ENCODE results near the gene SMPX. TPM values are rescaled to one million over a fixed set of nuclear protein-coding genes. Genes with fewer than 3 reads are reported as not detected.

Gene SMPX
- total RNA-seq = under 1 TPM; 0.28 to 0.89 TPM
- polyA plus RNA-seq (ENCODE audit: insufficient read length in 2 of 2) = under 1 TPM in 1 of 2 donors, not detected in 1; 0.50 TPM
- long read RNA-seq, donor 1 = 0 reads
- long read RNA-seq, donor 2 = 0 reads
- long read RNA-seq, donor 3 = 0 reads
- long read RNA-seq, donor 4, transcript SMPX-203 (5 exons, 891 nt) = major isoform, 14 of 14 reads
- long read RNA-seq, donor 4, partial matches to known transcripts = 0 of 14 reads
- long read RNA-seq, donor 4, other reads (novel, unspliced or antisense) = 0 of 14 reads

GRCh38 chrX:21757960-21758359, at the start of gene SMPX:
TSS of gene SMPX (minus strand) at chrX:21758116. CDS start at chrX:21754290, 3,826 bp downstream.
- Histone ChIP-seq H3K4me1 (ENCODE audit: control insufficient read depth, insufficient read depth, low read length) (no peaks in the 10 kb centered on the region), H3K36me3 (ENCODE audit: control insufficient read depth, insufficient read depth, low read length) (no peaks in the 10 kb centered on the region), H3K27me3 (ENCODE audit: control insufficient read depth, insufficient read depth, low read length) (no peaks in the 10 kb centered on the region), H3K9me3 (ENCODE audit: control insufficient read depth, insufficient read depth, low read length) (no peaks in the 10 kb centered on the region), H3K4me3 (ENCODE audit: low read depth, low read length) (no peak within 1 kb of the TSS), H3K27ac (ENCODE audit: low read depth, low read length) (no peak within 1 kb of the TSS)
- DNase-seq (ENCODE audit: low read depth in 4 of 6, low spot score in 6 of 6) = no peak
- WGBS (ENCODE audit: insufficient coverage) = 67% methylated on average over 10 of the region's 12 CpGs

- H3K4me1 ChIP-seq (ENCODE audit: control insufficient read depth, insufficient read depth, low read length) = no peaks in the 10 kb centered on the region
- no peak overlapping the region for H3K27ac ChIP-seq (ENCODE audit: low read depth, low read length)
- H3K4me3 ChIP-seq (ENCODE audit: low read depth, low read length) = no peak overlapping the region
- no peak for DNase-seq (ENCODE audit: low read depth in 4 of 6, low spot score in 6 of 6)
- H3K27me3 ChIP-seq (ENCODE audit: control insufficient read depth, insufficient read depth, low read length) = peaks cover 3% of the 10 kb centered on the region
- no peaks in the 10 kb centered on the region for H3K9me3 ChIP-seq (ENCODE audit: control insufficient read depth, insufficient read depth, low read length)
- no peaks in the 10 kb centered on the region for H3K36me3 ChIP-seq (ENCODE audit: control insufficient read depth, insufficient read depth, low read length)
Observed at GRCh38 chrX:21806691-21807090, 48.8 kb upstream of the SMPX start.

- no peaks in the 10 kb centered on the region for H3K4me1 ChIP-seq (ENCODE audit: control insufficient read depth, insufficient read depth, low read length)
- peaks cover 6% of the 10 kb centered on the region for H3K27me3 ChIP-seq (ENCODE audit: control insufficient read depth, insufficient read depth, low read length)
- DNase-seq (ENCODE audit: low read depth in 4 of 6, low spot score in 6 of 6) = no peak
- no peak overlapping the region for H3K4me3 ChIP-seq (ENCODE audit: low read depth, low read length)
- H3K27ac ChIP-seq (ENCODE audit: low read depth, low read length) = no peak overlapping the region
- no peaks in the 10 kb centered on the region for H3K9me3 ChIP-seq (ENCODE audit: control insufficient read depth, insufficient read depth, low read length)
- no peaks in the 10 kb centered on the region for H3K36me3 ChIP-seq (ENCODE audit: control insufficient read depth, insufficient read depth, low read length)
Observed at GRCh38 chrX:21802839-21803238, 44.9 kb upstream of the SMPX start.

DNA sequence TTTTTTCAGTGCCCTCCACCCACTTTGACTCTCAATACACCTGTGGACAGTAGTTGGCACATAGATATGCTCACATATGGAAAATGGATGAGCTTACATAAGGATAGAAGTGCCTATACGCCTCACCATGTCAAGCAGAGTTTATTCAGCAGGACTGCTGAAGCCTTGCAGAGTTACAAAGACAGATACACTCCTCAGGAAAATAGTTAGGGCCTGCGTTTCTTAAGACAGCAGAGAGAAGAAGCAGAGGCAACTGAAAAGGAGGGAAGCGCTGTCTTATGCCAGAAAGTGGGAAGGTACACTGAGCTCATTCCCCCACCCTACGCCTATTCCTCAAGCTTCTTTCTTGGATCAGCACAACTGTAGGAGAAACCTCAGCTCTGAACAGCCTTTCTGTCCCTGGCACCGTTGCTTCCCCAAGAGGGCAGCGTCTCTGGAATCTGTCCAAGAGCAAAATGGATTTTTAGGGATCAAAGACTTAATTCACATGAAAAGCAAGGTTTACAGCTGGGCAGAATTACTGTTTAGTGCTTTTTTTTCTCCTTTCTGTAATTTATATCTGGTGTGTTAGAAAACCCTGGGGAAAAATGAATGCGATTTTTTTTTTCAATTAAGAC, 44.2 kb upstream of the SMPX start:
- peaks cover 6% of the 10 kb centered on the region for H3K27me3 ChIP-seq (ENCODE audit: control insufficient read depth, insufficient read depth, low read length)
- H3K9me3 ChIP-seq (ENCODE audit: control insufficient read depth, insufficient read depth, low read length) = no peaks in the 10 kb centered on the region
- no peak overlapping the region for H3K4me3 ChIP-seq (ENCODE audit: low read depth, low read length)
- H3K27ac ChIP-seq (ENCODE audit: low read depth, low read length) = no peak overlapping the region
- no peaks in the 10 kb centered on the region for H3K36me3 ChIP-seq (ENCODE audit: control insufficient read depth, insufficient read depth, low read length)
- no peaks in the 10 kb centered on the region for H3K4me1 ChIP-seq (ENCODE audit: control insufficient read depth, insufficient read depth, low read length)
- peak in 3 of 6 donors; percentile 2 to 77 (median 28) for DNase-seq (ENCODE audit: low read depth in 4 of 6, low spot score in 6 of 6)
- whole genome bisulfite sequencing (ENCODE audit: insufficient coverage) = 37% methylated on average over 2 of the region's 7 CpGs

- Histone ChIP-seq H3K9me3 (ENCODE audit: control insufficient read depth, insufficient read depth, low read length) (no peaks in the 10 kb centered on the region), H3K27me3 (ENCODE audit: control insufficient read depth, insufficient read depth, low read length) (peaks cover 6% of the 10 kb centered on the region), H3K27ac (ENCODE audit: low read depth, low read length) (no peak overlapping the region), H3K4me1 (ENCODE audit: control insufficient read depth, insufficient read depth, low read length) (no peaks in the 10 kb centered on the region), H3K4me3 (ENCODE audit: low read depth, low read length) (no peak overlapping the region), H3K36me3 (ENCODE audit: control insufficient read depth, insufficient read depth, low read length) (no peaks in the 10 kb centered on the region)
- WGBS (ENCODE audit: insufficient coverage) = no CpG with 5 or more reads among the region's 1 CpG
- DNase-seq (ENCODE audit: low read depth in 4 of 6, low spot score in 6 of 6) = no peak
Observed at GRCh38 chrX:21800344-21800770, 42.4 kb upstream of the SMPX start.

DNA sequence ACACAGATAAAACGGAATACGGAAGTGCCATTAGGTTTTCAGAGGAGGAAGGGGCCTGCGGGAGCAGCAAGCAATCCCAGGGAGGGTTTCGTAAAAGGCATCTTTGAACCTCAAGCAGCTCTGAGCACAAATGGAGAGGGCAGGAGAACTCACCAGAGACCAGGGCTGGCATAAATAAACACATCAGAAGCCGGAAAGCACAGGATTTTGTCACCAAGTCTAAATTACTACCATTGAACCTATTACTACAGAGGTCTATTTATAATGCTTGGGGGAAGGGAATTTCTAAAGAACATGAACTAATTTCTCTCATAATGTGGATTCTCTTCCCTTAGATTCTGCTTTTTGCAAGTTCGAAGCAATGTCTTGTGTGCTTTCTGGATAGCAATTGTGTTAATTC, 41.9 kb upstream of the SMPX start:
- Histone ChIP-seq H3K9me3 (ENCODE audit: control insufficient read depth, insufficient read depth, low read length) (no peaks in the 10 kb centered on the region), H3K4me3 (ENCODE audit: low read depth, low read length) (no peak overlapping the region), H3K27me3 (ENCODE audit: control insufficient read depth, insufficient read depth, low read length) (peaks cover 6% of the 10 kb centered on the region), H3K27ac (ENCODE audit: low read depth, low read length) (no peak overlapping the region), H3K4me1 (ENCODE audit: control insufficient read depth, insufficient read depth, low read length) (no peaks in the 10 kb centered on the region), H3K36me3 (ENCODE audit: control insufficient read depth, insufficient read depth, low read length) (no peaks in the 10 kb centered on the region)
- no peak for DNase-seq (ENCODE audit: low read depth in 4 of 6, low spot score in 6 of 6)
- 84% methylated on average over 4 of the region's 6 CpGs for WGBS (ENCODE audit: insufficient coverage)

DNA sequence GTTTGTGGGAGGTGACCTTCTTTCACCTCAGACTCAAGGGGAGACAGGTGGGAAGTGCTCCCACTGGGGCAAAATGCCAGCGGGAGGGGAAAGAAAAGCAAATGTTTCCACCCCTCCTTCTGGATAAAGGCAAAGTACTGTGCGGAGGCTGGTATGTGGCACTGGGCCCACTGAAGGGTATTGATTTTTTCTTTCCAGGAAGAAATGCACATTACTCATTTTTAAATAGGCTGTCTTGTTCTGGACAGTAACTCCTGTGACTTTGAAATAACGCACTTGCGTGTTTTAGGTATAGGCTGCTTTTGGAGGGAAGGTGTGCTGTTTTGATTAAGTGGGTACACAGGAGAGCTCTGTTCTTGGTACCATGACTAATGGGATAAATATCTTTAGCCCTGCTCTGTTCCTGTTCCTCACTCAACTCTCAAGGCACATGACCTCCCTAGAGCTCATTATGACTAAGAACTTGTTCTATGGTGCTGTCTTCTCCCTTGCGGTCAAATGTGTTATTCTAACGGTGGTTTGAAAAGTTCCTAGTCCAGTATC, 40.8 kb upstream of the SMPX start:
- no CpG with 5 or more reads among the region's 6 CpGs for WGBS (ENCODE audit: insufficient coverage)
- no peak overlapping the region for H3K27ac ChIP-seq (ENCODE audit: low read depth, low read length)
- peaks cover 6% of the 10 kb centered on the region for H3K27me3 ChIP-seq (ENCODE audit: control insufficient read depth, insufficient read depth, low read length)
- H3K4me1 ChIP-seq (ENCODE audit: control insufficient read depth, insufficient read depth, low read length) = no peaks in the 10 kb centered on the region
- H3K4me3 ChIP-seq (ENCODE audit: low read depth, low read length) = no peak overlapping the region
- no peaks in the 10 kb centered on the region for H3K36me3 ChIP-seq (ENCODE audit: control insufficient read depth, insufficient read depth, low read length)
- DNase-seq (ENCODE audit: low read depth in 4 of 6, low spot score in 6 of 6) = peak in 1 of 6 donors; percentile 7
- no peaks in the 10 kb centered on the region for H3K9me3 ChIP-seq (ENCODE audit: control insufficient read depth, insufficient read depth, low read length)

DNA sequence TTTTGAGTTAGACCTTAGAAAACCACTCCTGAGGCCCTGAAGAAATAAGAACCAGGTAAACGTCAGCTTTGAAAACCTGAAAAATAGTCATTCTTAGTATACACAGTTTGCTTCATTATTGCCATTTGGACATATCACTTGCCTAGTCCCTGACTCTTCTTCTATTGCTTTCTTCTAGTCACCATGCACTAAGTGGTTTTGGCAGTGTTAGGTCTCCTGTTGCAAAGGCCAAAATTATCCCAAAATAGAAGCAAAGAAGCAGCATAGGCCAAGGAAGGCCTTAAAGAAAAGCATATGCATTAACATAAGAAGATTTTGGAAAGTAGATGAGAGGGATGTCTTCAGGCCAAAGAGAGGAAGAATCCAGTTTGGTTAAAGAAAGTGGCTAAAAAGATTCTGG, 24.1 kb upstream of the SMPX start:
- Histone ChIP-seq H3K9me3 (ENCODE audit: control insufficient read depth, insufficient read depth, low read length) (no peaks in the 10 kb centered on the region), H3K36me3 (ENCODE audit: control insufficient read depth, insufficient read depth, low read length) (no peaks in the 10 kb centered on the region), H3K4me1 (ENCODE audit: control insufficient read depth, insufficient read depth, low read length) (no peaks in the 10 kb centered on the region), H3K27me3 (ENCODE audit: control insufficient read depth, insufficient read depth, low read length) (no peaks in the 10 kb centered on the region), H3K27ac (ENCODE audit: low read depth, low read length) (no peak overlapping the region), H3K4me3 (ENCODE audit: low read depth, low read length) (no peak overlapping the region)
- DNase-seq (ENCODE audit: low read depth in 4 of 6, low spot score in 6 of 6) = no peak
- WGBS (ENCODE audit: insufficient coverage) = no CpG with 5 or more reads among the region's 1 CpG

- Histone ChIP-seq H3K9me3 (ENCODE audit: control insufficient read depth, insufficient read depth, low read length) (no peaks in the 10 kb centered on the region), H3K36me3 (ENCODE audit: control insufficient read depth, insufficient read depth, low read length) (no peaks in the 10 kb centered on the region), H3K4me3 (ENCODE audit: low read depth, low read length) (no peak overlapping the region), H3K4me1 (ENCODE audit: control insufficient read depth, insufficient read depth, low read length) (no peaks in the 10 kb centered on the region), H3K27ac (ENCODE audit: low read depth, low read length) (no peak overlapping the region), H3K27me3 (ENCODE audit: control insufficient read depth, insufficient read depth, low read length) (no peaks in the 10 kb centered on the region)
- no CpG with 5 or more reads among the region's 1 CpG for WGBS (ENCODE audit: insufficient coverage)
- no peak for DNase-seq (ENCODE audit: low read depth in 4 of 6, low spot score in 6 of 6)
Observed at GRCh38 chrX:21781525-21781924, 23.6 kb upstream of the SMPX start.

GRCh38 chrX:21779095-21779494, 21.2 kb upstream of the SMPX start:
- no peak for DNase-seq (ENCODE audit: low read depth in 4 of 6, low spot score in 6 of 6)
- H3K4me3 ChIP-seq (ENCODE audit: low read depth, low read length) = no peak overlapping the region
- H3K27ac ChIP-seq (ENCODE audit: low read depth, low read length) = no peak overlapping the region
- 33% methylated on average over 2 of the region's 3 CpGs for WGBS (ENCODE audit: insufficient coverage)
- H3K27me3 ChIP-seq (ENCODE audit: control insufficient read depth, insufficient read depth, low read length) = no peaks in the 10 kb centered on the region
- H3K9me3 ChIP-seq (ENCODE audit: control insufficient read depth, insufficient read depth, low read length) = no peaks in the 10 kb centered on the region
- H3K4me1 ChIP-seq (ENCODE audit: control insufficient read depth, insufficient read depth, low read length) = no peaks in the 10 kb centered on the region
- no peaks in the 10 kb centered on the region for H3K36me3 ChIP-seq (ENCODE audit: control insufficient read depth, insufficient read depth, low read length)

All from spinal cord (tissue), 10 donors.